ENCODE measurements around the gene POLR1A.

The POLR1A gene

GRCh38 chr2:85981579-85982247, 124.0 kb downstream of the POLR1A start:
- no peak for DNase-seq (ENCODE audit: low read depth)
- TF ChIP-seq CTCF (IDR thresholded peaks at IDR 0.05; ENCODE audit: insufficient read depth, low read depth, low read length, missing control alignments) = no peak
- H3K4me3 ChIP-seq (ENCODE audit: low read depth, low read length) = no peak overlapping the region

- no peak for DNase-seq (ENCODE audit: low read depth)
- no peak overlapping the region for H3K4me3 ChIP-seq (ENCODE audit: low read depth, low read length)
- TF ChIP-seq CTCF (IDR thresholded peaks at IDR 0.05; ENCODE audit: insufficient read depth, low read depth, low read length, missing control alignments) = no peak
Measured at GRCh38 chr2:85978883-85979780, 126.6 kb downstream of the POLR1A start.

GRCh38 chr2:85976106-85976920, 129.4 kb downstream of the POLR1A start:
- no peak for TF ChIP-seq CTCF (IDR thresholded peaks at IDR 0.05; ENCODE audit: insufficient read depth, low read depth, low read length, missing control alignments)
- no peak for DNase-seq (ENCODE audit: low read depth)
- no peak overlapping the region for H3K4me3 ChIP-seq (ENCODE audit: low read depth, low read length)

GRCh38 chr2:85975581-85975980, 130.1 kb downstream of the POLR1A start:
- TF ChIP-seq CTCF (IDR thresholded peaks at IDR 0.05; ENCODE audit: insufficient read depth, low read depth, low read length, missing control alignments) = no peak
- DNase-seq (ENCODE audit: low read depth) = no peak
- H3K4me3 ChIP-seq (ENCODE audit: low read depth, low read length) = no peak overlapping the region

- TF ChIP-seq CTCF (IDR thresholded peaks at IDR 0.05; ENCODE audit: insufficient read depth, low read depth, low read length, missing control alignments) = no peak
- no peak overlapping the region for H3K4me3 ChIP-seq (ENCODE audit: low read depth, low read length)
- no peak for DNase-seq (ENCODE audit: low read depth)
Measured at GRCh38 chr2:85974390-85974789, 131.3 kb downstream of the POLR1A start.

GRCh38 chr2:85972355-85972754, 133.3 kb downstream of the POLR1A start:
- no peak for TF ChIP-seq CTCF (IDR thresholded peaks at IDR 0.05; ENCODE audit: insufficient read depth, low read depth, low read length, missing control alignments)
- no peak overlapping the region for H3K4me3 ChIP-seq (ENCODE audit: low read depth, low read length)
- DNase-seq (ENCODE audit: low read depth) = no peak
